ENCODE results near the gene ADARB1. TPM values are rescaled to one million over a fixed set of nuclear protein-coding genes. Genes with fewer than 3 reads are reported as not detected.

The ADARB1 gene
- total RNA-seq, 5 donors from 2014 or later (not counting 1 experiment from before 2014, with no cell fraction given), result 39.7 to 50.3 (median 44.5) TPM

DNA sequence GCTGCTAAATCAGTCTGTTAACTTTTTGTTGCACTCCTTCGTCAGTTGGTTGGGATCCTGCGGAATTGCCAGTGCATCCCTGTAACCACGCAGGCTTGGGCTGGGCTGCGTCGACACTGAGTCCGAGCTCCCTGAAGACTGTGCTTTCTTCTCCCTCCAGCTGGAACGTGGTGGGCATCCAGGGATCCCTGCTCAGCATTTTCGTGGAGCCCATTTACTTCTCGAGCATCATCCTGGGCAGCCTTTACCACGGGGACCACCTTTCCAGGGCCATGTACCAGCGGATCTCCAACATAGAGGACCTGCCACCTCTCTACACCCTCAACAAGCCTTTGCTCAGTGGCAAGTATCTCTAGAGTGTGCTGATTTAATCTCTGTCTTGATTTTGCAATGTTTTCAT lies 130.0 kb downstream of the ADARB1 start:
- DNase-seq (no peak), ATAC-seq (replicated peaks in 1 of 4) (no peak)
- H3K27ac ChIP-seq (ENCODE audit: low read length), result no peak overlapping the region
- WGBS (ENCODE audit: insufficient coverage), result 92% methylated on average over 7 of the region's 11 CpGs
- CTCF ChIA-PET, result no interaction called here
- no peaks in the 10 kb centered on the region for H3K9me3 ChIP-seq
- H3K27me3 Mint-ChIP-seq, result no peaks in the 10 kb centered on the region
- no peaks in the 10 kb centered on the region for H3K27me3 ChIP-seq (replicated peaks in 1 of 2; ENCODE audit: control insufficient read depth in 2 of 2, extremely low read depth in 1 of 2, insufficient read depth in 2 of 2, low read length in 1 of 2)
- H3K4me3 ChIP-seq (ENCODE audit: control insufficient read depth in 1 of 2, extremely low read depth in 1 of 2, low read length in 1 of 2), result no peak overlapping the region
- no peaks in the 10 kb centered on the region for H3K9me3 Mint-ChIP-seq
- peaks cover 0 to 14% of the 10 kb centered on the region in 2 experiments for H3K4me1 ChIP-seq (ENCODE audit: control insufficient read depth in 1 of 2, extremely low read depth in 1 of 2, insufficient read depth in 2 of 2, low read length in 2 of 2)
- POLR2A ChIA-PET, result no interaction called here
- peaks cover 10 to 31% (median 14%) of the 10 kb centered on the region in 3 donors for H3K4me1 Mint-ChIP-seq
- H3K27ac Mint-ChIP-seq, result no peak overlapping the region
- peaks cover 10 to 26% of the 10 kb centered on the region in 2 donors for H3K36me3 ChIP-seq (ENCODE audit: control insufficient read depth in 2 of 2, extremely low read depth in 1 of 2, insufficient read depth in 1 of 2, low read length in 1 of 2)
- no peak overlapping the region for H3K4me3 Mint-ChIP-seq
- peaks cover 49% of the 10 kb centered on the region for H3K36me3 Mint-ChIP-seq

DNA sequence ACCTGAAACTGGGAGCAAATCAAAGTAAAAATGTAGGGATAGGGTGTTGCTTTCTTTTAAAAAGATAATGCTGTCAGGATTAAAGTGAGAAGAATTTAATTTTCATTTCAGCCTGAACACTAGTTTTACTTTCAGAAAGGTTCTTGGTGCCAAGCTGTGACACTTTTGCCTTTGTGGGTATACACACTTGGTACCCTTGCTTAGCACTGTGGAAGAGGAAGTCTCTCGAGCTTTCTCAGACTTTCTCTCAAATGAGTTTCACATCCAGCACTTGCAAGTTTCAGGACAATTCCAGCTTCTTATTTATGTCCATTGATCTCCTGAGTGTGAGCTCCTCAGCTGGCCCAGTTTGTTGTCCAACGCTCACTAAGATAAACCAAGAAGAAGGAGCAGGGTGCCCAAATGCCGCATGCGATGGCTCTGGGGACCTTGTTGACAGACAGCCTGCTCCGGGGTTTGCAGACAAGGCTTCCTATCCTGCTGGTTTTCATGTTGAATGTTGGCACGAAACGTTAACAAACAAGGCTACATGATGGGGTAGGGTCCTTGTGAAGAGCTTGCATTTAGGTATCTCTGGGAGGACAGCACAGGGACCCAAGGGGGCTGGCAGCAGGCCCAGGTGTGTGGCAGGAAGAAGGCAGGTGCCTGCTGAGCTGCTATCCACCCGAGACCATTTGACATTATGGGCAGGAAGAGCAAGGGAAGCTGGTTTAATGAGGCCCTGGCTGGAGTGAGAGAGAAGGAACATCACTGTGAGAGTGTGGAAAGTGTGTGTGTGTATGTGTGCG lies 133.7 kb downstream of the ADARB1 start:
- peaks cover 8 to 30% (median 10%) of the 10 kb centered on the region in 3 donors for H3K4me1 Mint-ChIP-seq
- POLR2A ChIA-PET, result interaction anchor here in 1 of 2 donors (0.6 kb wide), 1 partner anchor 56 kb away, joined by 4 read pairs; no protein-coding TSS in a partner anchor
- 92% methylated on average over 7 of the region's 9 CpGs for WGBS (ENCODE audit: insufficient coverage)
- Histone ChIP-seq H3K27ac (ENCODE audit: low read length) (no peak overlapping the region), H3K36me3 (ENCODE audit: control insufficient read depth in 2 of 2, extremely low read depth in 1 of 2, insufficient read depth in 1 of 2, low read length in 1 of 2) (peaks cover 22 to 43% of the 10 kb centered on the region in 2 donors), H3K4me1 (ENCODE audit: control insufficient read depth in 1 of 2, extremely low read depth in 1 of 2, insufficient read depth in 2 of 2, low read length in 2 of 2) (peaks cover 0 to 7% of the 10 kb centered on the region in 2 experiments), H3K9me3 (no peaks in the 10 kb centered on the region), H3K27me3 (replicated peaks in 1 of 2; ENCODE audit: control insufficient read depth in 2 of 2, extremely low read depth in 1 of 2, insufficient read depth in 2 of 2, low read length in 1 of 2) (no peaks in the 10 kb centered on the region), H3K4me3 (ENCODE audit: control insufficient read depth in 1 of 2, extremely low read depth in 1 of 2, low read length in 1 of 2) (no peak overlapping the region)
- no peaks in the 10 kb centered on the region for H3K27me3 Mint-ChIP-seq
- ATAC-seq (replicated peaks in 1 of 4) (peak in 1 of 4 experiments; percentile 23), DNase-seq (no peak)
- peaks cover 68% of the 10 kb centered on the region for H3K36me3 Mint-ChIP-seq
- CTCF ChIA-PET, result interaction anchor here in 1 of 2 donors (0.7 kb wide), 1 partner anchor 46 kb away, joined by 3 read pairs; no protein-coding TSS in a partner anchor
- no peaks in the 10 kb centered on the region for H3K9me3 Mint-ChIP-seq
- H3K27ac Mint-ChIP-seq, result peak overlapping the region; percentile 16 to 32
- H3K4me3 Mint-ChIP-seq, result no peak overlapping the region

DNA sequence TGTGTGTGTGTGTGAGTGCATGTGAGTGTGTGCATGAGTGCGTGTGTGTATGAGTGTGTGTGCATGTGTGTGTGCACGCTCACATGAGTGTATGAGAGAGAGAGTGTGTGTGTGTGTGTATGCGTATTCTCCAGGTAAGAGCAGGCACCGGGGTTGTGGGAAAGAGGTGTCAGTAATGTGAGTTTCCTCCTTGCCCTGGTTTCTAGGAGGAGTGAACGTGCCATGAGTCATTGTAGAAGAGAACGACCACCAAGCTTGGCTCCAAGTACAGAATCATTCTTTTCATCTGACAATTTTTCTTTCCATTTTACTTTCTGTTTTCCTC lies 134.2 kb downstream of the ADARB1 start:
- H3K36me3 ChIP-seq (ENCODE audit: control insufficient read depth in 2 of 2, extremely low read depth in 1 of 2, insufficient read depth in 1 of 2, low read length in 1 of 2), result peaks cover 22 to 43% of the 10 kb centered on the region in 2 donors
- Mint-ChIP-seq H3K27ac (peak overlapping the region in 1 of 2 donors; percentile 32), H3K4me1 (peaks cover 8 to 30% (median 10%) of the 10 kb centered on the region in 3 donors), H3K4me3 (no peak overlapping the region), H3K27me3 (no peaks in the 10 kb centered on the region), H3K36me3 (peaks cover 65% of the 10 kb centered on the region), H3K9me3 (no peaks in the 10 kb centered on the region)
- H3K27me3 ChIP-seq (replicated peaks in 1 of 2; ENCODE audit: control insufficient read depth in 2 of 2, extremely low read depth in 1 of 2, insufficient read depth in 2 of 2, low read length in 1 of 2), result no peaks in the 10 kb centered on the region
- peaks cover 0 to 7% of the 10 kb centered on the region in 2 experiments for H3K4me1 ChIP-seq (ENCODE audit: control insufficient read depth in 1 of 2, extremely low read depth in 1 of 2, insufficient read depth in 2 of 2, low read length in 2 of 2)
- 80% methylated on average over 3 of the region's 6 CpGs for WGBS (ENCODE audit: insufficient coverage)
- CTCF ChIA-PET, result interaction anchor here in 1 of 2 donors (0.7 kb wide), 1 partner anchor 47 kb away, joined by 3 read pairs; no protein-coding TSS in a partner anchor
- POLR2A ChIA-PET, result interaction anchor here in 1 of 2 donors (0.6 kb wide), 1 partner anchor 56 kb away, joined by 4 read pairs; no protein-coding TSS in a partner anchor
- ATAC-seq (replicated peaks in 1 of 4) (peak in 1 of 4 experiments; percentile 29), DNase-seq (no peak)
- no peaks in the 10 kb centered on the region for H3K9me3 ChIP-seq
- H3K27ac ChIP-seq (ENCODE audit: low read length), result no peak overlapping the region
- H3K4me3 ChIP-seq (ENCODE audit: control insufficient read depth in 1 of 2, extremely low read depth in 1 of 2, low read length in 1 of 2), result no peak overlapping the region

DNA sequence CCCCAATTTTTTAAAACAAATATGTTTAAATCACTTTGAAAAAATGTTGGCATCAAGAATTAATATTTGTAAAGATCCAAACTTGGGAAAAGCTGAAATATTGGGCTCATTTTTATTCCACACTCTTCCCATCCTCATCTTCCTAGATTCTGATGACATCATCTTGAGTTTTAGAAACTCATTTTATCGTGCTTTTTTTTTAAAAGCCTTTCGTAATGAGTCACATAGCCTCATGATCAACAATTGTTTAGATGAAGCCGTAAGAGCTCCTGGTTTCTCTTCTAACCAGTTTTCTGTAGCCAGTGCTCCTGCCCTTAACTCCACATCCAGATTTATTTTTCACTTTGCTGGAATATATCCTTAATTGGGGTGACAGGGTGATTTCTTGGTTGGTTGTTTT lies 134.7 kb downstream of the ADARB1 start:
- CTCF ChIA-PET, result no interaction called here
- Mint-ChIP-seq H3K4me1 (peaks cover 8 to 30% (median 10%) of the 10 kb centered on the region in 3 donors), H3K4me3 (no peak overlapping the region), H3K9me3 (no peaks in the 10 kb centered on the region), H3K27me3 (no peaks in the 10 kb centered on the region), H3K27ac (no peak overlapping the region), H3K36me3 (peaks cover 66% of the 10 kb centered on the region)
- Histone ChIP-seq H3K27ac (ENCODE audit: low read length) (no peak overlapping the region), H3K4me1 (ENCODE audit: control insufficient read depth in 1 of 2, extremely low read depth in 1 of 2, insufficient read depth in 2 of 2, low read length in 2 of 2) (peaks cover 0 to 7% of the 10 kb centered on the region in 2 experiments), H3K4me3 (ENCODE audit: control insufficient read depth in 1 of 2, extremely low read depth in 1 of 2, low read length in 1 of 2) (no peak overlapping the region), H3K27me3 (replicated peaks in 1 of 2; ENCODE audit: control insufficient read depth in 2 of 2, extremely low read depth in 1 of 2, insufficient read depth in 2 of 2, low read length in 1 of 2) (no peaks in the 10 kb centered on the region), H3K9me3 (no peaks in the 10 kb centered on the region), H3K36me3 (ENCODE audit: control insufficient read depth in 2 of 2, extremely low read depth in 1 of 2, insufficient read depth in 1 of 2, low read length in 1 of 2) (peaks cover 19 to 40% of the 10 kb centered on the region in 2 donors)
- POLR2A ChIA-PET, result no interaction called here
- WGBS (ENCODE audit: insufficient coverage), result 58% methylated on average over 2 of the region's 3 CpGs
- no peak for DNase-seq
- ATAC-seq (replicated peaks in 1 of 4), result no peak

DNA sequence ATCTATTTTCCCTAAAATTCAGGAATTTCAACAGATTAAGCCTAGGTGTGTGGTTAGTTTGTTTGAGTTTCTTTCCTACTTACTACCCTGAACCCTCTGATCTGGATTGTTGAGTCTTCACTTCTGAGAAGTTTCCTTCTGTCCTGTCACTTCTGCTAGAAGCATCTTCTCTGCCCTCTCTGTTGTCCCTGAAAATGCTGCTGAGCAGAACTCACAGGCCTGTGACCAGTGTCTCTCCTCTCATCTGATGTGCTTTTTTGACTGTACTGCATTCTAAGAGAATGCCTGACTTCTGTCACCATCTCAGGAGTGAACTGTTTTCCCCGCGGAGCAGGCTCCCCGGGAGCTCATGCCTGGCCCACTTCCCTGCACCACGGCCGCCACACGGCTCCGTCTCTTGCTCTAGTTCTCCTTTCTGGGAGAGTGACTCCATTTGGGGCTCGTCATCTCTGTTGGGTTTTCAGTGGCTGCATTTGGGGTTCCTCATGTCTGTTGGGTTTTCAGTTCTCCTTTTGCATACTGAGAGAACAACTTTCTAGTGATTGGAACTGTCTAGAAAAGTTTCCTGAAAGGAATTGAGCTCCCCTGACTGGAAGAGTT lies 135.4 kb downstream of the ADARB1 start:
- H3K36me3 ChIP-seq (ENCODE audit: control insufficient read depth in 2 of 2, extremely low read depth in 1 of 2, insufficient read depth in 1 of 2, low read length in 1 of 2), result peaks cover 19 to 34% of the 10 kb centered on the region in 2 donors
- no peak overlapping the region for H3K4me3 ChIP-seq (ENCODE audit: control insufficient read depth in 1 of 2, extremely low read depth in 1 of 2, low read length in 1 of 2)
- peaks cover 0 to 7% of the 10 kb centered on the region in 2 experiments for H3K4me1 ChIP-seq (ENCODE audit: control insufficient read depth in 1 of 2, extremely low read depth in 1 of 2, insufficient read depth in 2 of 2, low read length in 2 of 2)
- H3K9me3 ChIP-seq, result no peaks in the 10 kb centered on the region
- no peak overlapping the region for H3K27ac ChIP-seq (ENCODE audit: low read length)
- peaks cover 67% of the 10 kb centered on the region for H3K36me3 Mint-ChIP-seq
- no peak overlapping the region for H3K4me3 Mint-ChIP-seq
- ChIA-PET CTCF (interaction anchor here in 1 of 2 donors (0.6 kb wide), 1 partner anchor 190 kb away, joined by 3 read pairs; no protein-coding TSS in a partner anchor), POLR2A (no interaction called here)
- 90% methylated on average over 6 of the region's 8 CpGs for WGBS (ENCODE audit: insufficient coverage)
- H3K27me3 Mint-ChIP-seq, result no peaks in the 10 kb centered on the region
- ATAC-seq (replicated peaks in 1 of 4), result no peak
- H3K9me3 Mint-ChIP-seq, result no peaks in the 10 kb centered on the region
- H3K27ac Mint-ChIP-seq, result peak overlapping the region in 1 of 2 donors; percentile 25
- no peaks in the 10 kb centered on the region for H3K27me3 ChIP-seq (replicated peaks in 1 of 2; ENCODE audit: control insufficient read depth in 2 of 2, extremely low read depth in 1 of 2, insufficient read depth in 2 of 2, low read length in 1 of 2)
- peaks cover 8 to 30% (median 10%) of the 10 kb centered on the region in 3 donors for H3K4me1 Mint-ChIP-seq
- peak in 1 of 35 experiments; percentile 17 for DNase-seq

DNA sequence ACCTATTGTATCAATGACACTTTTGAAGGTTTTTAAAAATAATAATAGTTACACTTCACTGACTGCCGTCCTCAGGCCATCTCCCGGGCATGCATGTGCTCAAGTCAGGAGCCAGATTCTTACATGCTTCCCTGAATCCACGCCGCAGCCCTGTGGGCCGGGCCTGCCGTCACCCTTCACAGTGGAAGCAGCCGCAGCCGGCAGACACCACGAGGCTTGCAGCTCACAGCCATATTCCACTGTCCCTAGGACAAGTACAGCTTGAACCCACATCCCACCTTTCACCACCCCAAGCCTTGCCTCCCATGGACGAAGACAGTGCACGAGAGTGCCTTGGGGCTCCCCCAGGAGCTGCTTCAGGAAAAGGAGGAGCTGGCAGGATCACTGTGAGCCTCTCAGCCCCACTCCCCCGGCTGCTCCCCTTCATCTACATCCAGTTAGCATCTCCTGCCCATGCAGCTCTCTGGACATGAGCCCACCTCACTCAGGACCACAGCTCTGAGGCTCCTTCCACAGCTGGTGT lies 136.1 kb downstream of the ADARB1 start:
- ATAC-seq (replicated peaks in 1 of 4), result no peak
- no peak overlapping the region for H3K4me3 Mint-ChIP-seq
- H3K4me1 Mint-ChIP-seq, result peaks cover 8 to 30% (median 10%) of the 10 kb centered on the region in 3 donors
- DNase-seq, result no peak
- H3K4me3 ChIP-seq (ENCODE audit: control insufficient read depth in 1 of 2, extremely low read depth in 1 of 2, low read length in 1 of 2), result no peak overlapping the region
- WGBS (ENCODE audit: insufficient coverage), result 97% methylated on average over 11 of the region's 12 CpGs
- POLR2A ChIA-PET, result no interaction called here
- H3K9me3 ChIP-seq, result no peaks in the 10 kb centered on the region
- peaks cover 0 to 7% of the 10 kb centered on the region in 2 experiments for H3K4me1 ChIP-seq (ENCODE audit: control insufficient read depth in 1 of 2, extremely low read depth in 1 of 2, insufficient read depth in 2 of 2, low read length in 2 of 2)
- peaks cover 67% of the 10 kb centered on the region for H3K36me3 Mint-ChIP-seq
- H3K9me3 Mint-ChIP-seq, result no peaks in the 10 kb centered on the region
- peaks cover 19 to 31% of the 10 kb centered on the region in 2 donors for H3K36me3 ChIP-seq (ENCODE audit: control insufficient read depth in 2 of 2, extremely low read depth in 1 of 2, insufficient read depth in 1 of 2, low read length in 1 of 2)
- H3K27ac ChIP-seq (ENCODE audit: low read length), result no peak overlapping the region
- H3K27ac Mint-ChIP-seq, result no peak overlapping the region
- CTCF ChIA-PET, result interaction anchor here (0.6 to 1.1 kb wide), 2 partner anchors 72 to 191 kb away, joined by 3 to 4 read pairs; no protein-coding TSS in a partner anchor
- H3K27me3 ChIP-seq (replicated peaks in 1 of 2; ENCODE audit: control insufficient read depth in 2 of 2, extremely low read depth in 1 of 2, insufficient read depth in 2 of 2, low read length in 1 of 2), result no peaks in the 10 kb centered on the region
- no peaks in the 10 kb centered on the region for H3K27me3 Mint-ChIP-seq

All from T-cell (primary cell).